Bronchial epithelial cell (primary cell): ENCODE measurements around the gene TRIM37. TPM values are rescaled to one million over a fixed set of nuclear protein-coding genes. Genes with fewer than 3 reads are reported as not detected.

Experiments used
- DNase-seq: peaks from one replicate; pipeline ENCODE4 v3.0.0-alpha.2; 2010; ENCODE audit warnings: low read depth
- FAIRE-seq: peaks from 2 replicates; lab custom pipeline; 2011; peaks lifted over from hg19 to GRCh38; lab: Jason Lieb, UNC
- H3K27me3 ChIP-seq: 2 replicates; pipeline ENCODE4 v1.5.1; 2011; ENCODE audit warnings: low read length; ENCODE audit not compliant: control insufficient read depth, insufficient read depth
- H3K36me3 ChIP-seq: 2 replicates; pipeline ENCODE4 v1.5.1; 2011; ENCODE audit warnings: low read length; ENCODE audit not compliant: control insufficient read depth, insufficient read depth
- H3K4me3 ChIP-seq: 2 replicates; pipeline ENCODE4 v1.5.1; 2011; ENCODE audit warnings: mild to moderate bottlenecking, low read depth, low read length, control low read depth
- CTCF ChIP-seq: IDR thresholded peaks from 2 replicates; pipeline ENCODE4 v1.5.1; 2011; ENCODE audit warnings: mild to moderate bottlenecking, moderate library complexity, low read length, control low read depth, inconsistent platforms; ENCODE audit not compliant: insufficient read depth, severe bottlenecking
- total RNA-seq: library from RNA; depleted of rRNA; stranded (reverse); fragments of >200 nt; gene quantifications from 2 replicates; pipeline ENCODE4 v1.2.1, GENCODE V29; 2014

The TRIM37 gene
- total RNA-seq, 1 donor from 2014 or later: 29.0 TPM

- H3K36me3 ChIP-seq: peaks cover 3% of the 10 kb centered on the region
- DNase-seq: no peak
- TF ChIP-seq CTCF: no peak
- H3K4me3 ChIP-seq: no peak overlapping the region
- no peaks in the 10 kb centered on the region for H3K27me3 ChIP-seq
- FAIRE-seq: no peak
These were observed 56.9 kb downstream of the TRIM37 start for GRCh38 chr17:59049798-59050197.

- Histone ChIP-seq H3K36me3 (peaks cover 6% of the 10 kb centered on the region), H3K27me3 (no peaks in the 10 kb centered on the region), H3K4me3 (no peak overlapping the region)
- TF ChIP-seq CTCF: no peak
- DNase-seq (no peak), FAIRE-seq (no peak)
These were observed 59.1 kb downstream of the TRIM37 start for GRCh38 chr17:59047616-59048015.

GRCh38 chr17:59046192-59046591 lies 60.5 kb downstream of the TRIM37 start:
- H3K36me3 ChIP-seq: peaks cover 6% of the 10 kb centered on the region
- no peak for FAIRE-seq
- no peak for TF ChIP-seq CTCF

GRCh38 chr17:59038734-59039133 lies 67.9 kb downstream of the TRIM37 start:
- H3K4me3 ChIP-seq: no peak overlapping the region
- DNase-seq (no peak), FAIRE-seq (no peak)
- H3K27me3 ChIP-seq: no peaks in the 10 kb centered on the region
- peaks cover 2% of the 10 kb centered on the region for H3K36me3 ChIP-seq
- TF ChIP-seq CTCF: no peak

More at GRCh38 chr17:59046192-59046591, 60.5 kb downstream of the TRIM37 start:
- Histone ChIP-seq H3K27me3 (no peaks in the 10 kb centered on the region), H3K4me3 (no peak overlapping the region)
- DNase-seq: no peak

- no peak for FAIRE-seq
- no peak for DNase-seq
- Histone ChIP-seq H3K36me3 (no peaks in the 10 kb centered on the region), H3K27me3 (no peaks in the 10 kb centered on the region), H3K4me3 (no peak overlapping the region)
- no peak for TF ChIP-seq CTCF
These were observed 68.7 kb downstream of the TRIM37 start for GRCh38 chr17:59037960-59038359.

GRCh38 chr17:59030811-59031210 lies 75.9 kb downstream of the TRIM37 start:
- DNase-seq (no peak), FAIRE-seq (no peak)
- Histone ChIP-seq H3K36me3 (peaks cover 3% of the 10 kb centered on the region), H3K4me3 (no peak overlapping the region), H3K27me3 (no peaks in the 10 kb centered on the region)
- no peak for TF ChIP-seq CTCF
